ENCODE results near the gene ATP8A1.
"Not testable (repeated sequence)": the region's sequence is repeated elsewhere in the genome, so short reads cannot be mapped to it uniquely, and the experiment has no call there.

Gene ATP8A1

GRCh38 chr4:42398171-42398870 is 258.6 kb downstream of the ATP8A1 start:
- DNase-seq: no peak

- DNase-seq: no peak
Observed at GRCh38 chr4:42397635-42398170, 259.2 kb downstream of the ATP8A1 start.

- no peak for DNase-seq
Observed at GRCh38 chr4:42396752-42397634, 259.9 kb downstream of the ATP8A1 start, which contains the start of gene SHISA3. TSS of gene SHISA3 (plus strand) at chr4:42397488. CDS start at chr4:42398057, 569 bp downstream.

GRCh38 chr4:42396361-42396751 is 260.5 kb downstream of the ATP8A1 start:
- no peak for DNase-seq

- DNase-seq: no peak
Observed at GRCh38 chr4:42395595-42395994, 261.3 kb downstream of the ATP8A1 start.

- no peak for DNase-seq
Observed at GRCh38 chr4:42392436-42392835, 264.5 kb downstream of the ATP8A1 start.

GRCh38 chr4:42391981-42392380 is 264.9 kb downstream of the ATP8A1 start:
- no peak for DNase-seq

GRCh38 chr4:42391355-42391664 is 265.6 kb downstream of the ATP8A1 start:
- DNase-seq: no peak

GRCh38 chr4:42390622-42391354 is 266.1 kb downstream of the ATP8A1 start:
- no peak for DNase-seq

GRCh38 chr4:42385516-42385915 is 271.4 kb downstream of the ATP8A1 start:
- no peak for DNase-seq

- DNase-seq: no peak
Observed at GRCh38 chr4:42381666-42382065, 275.2 kb downstream of the ATP8A1 start.

GRCh38 chr4:42377497-42377896 is 279.4 kb downstream of the ATP8A1 start:
- DNase-seq: no peak

GRCh38 chr4:42372303-42372702 is 284.6 kb downstream of the ATP8A1 start:
- DNase-seq: not testable (repeated sequence)

- no peak for DNase-seq
Observed at GRCh38 chr4:42371305-42372252, 285.3 kb downstream of the ATP8A1 start.

- no peak for DNase-seq
Observed at GRCh38 chr4:42369489-42369888, 287.4 kb downstream of the ATP8A1 start.

GRCh38 chr4:42366959-42367358 is 289.9 kb downstream of the ATP8A1 start:
- no peak for DNase-seq

GRCh38 chr4:42364266-42365053 is 292.4 kb downstream of the ATP8A1 start:
- no peak for DNase-seq

GRCh38 chr4:42363614-42364013 is 293.3 kb downstream of the ATP8A1 start:
- DNase-seq: no peak

GRCh38 chr4:42362591-42362990 is 294.3 kb downstream of the ATP8A1 start:
- no peak for DNase-seq

- DNase-seq: no peak
Observed at GRCh38 chr4:42361456-42361855, 295.4 kb downstream of the ATP8A1 start.

- DNase-seq: no peak
Observed at GRCh38 chr4:42360256-42360669, 296.6 kb downstream of the ATP8A1 start.

Measured in effector CD8-positive, alpha-beta T cell (primary cell).